Measurements from ENCODE around the gene UBXN10.

DNA sequence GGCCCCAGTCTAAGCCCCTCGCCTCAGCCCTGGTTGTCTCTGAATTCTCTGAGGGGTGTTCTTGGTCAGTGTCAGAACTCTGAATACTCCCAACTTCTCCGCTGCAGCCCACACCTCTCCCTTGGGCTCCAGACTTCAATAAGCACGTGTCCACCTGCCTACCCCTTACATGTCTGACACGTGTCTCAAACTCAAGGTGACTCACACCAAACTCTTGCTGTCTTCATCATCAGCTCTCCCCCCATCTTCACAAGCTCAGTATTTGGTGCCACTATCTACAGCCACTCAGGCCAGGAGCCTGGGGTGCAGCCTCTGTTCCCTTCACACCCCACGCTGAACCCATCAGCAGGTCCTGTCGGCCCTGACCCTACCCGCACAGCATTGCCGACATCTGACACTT lies 18.8 kb upstream of the UBXN10 start:
- TF ChIP-seq, protein P1, sequence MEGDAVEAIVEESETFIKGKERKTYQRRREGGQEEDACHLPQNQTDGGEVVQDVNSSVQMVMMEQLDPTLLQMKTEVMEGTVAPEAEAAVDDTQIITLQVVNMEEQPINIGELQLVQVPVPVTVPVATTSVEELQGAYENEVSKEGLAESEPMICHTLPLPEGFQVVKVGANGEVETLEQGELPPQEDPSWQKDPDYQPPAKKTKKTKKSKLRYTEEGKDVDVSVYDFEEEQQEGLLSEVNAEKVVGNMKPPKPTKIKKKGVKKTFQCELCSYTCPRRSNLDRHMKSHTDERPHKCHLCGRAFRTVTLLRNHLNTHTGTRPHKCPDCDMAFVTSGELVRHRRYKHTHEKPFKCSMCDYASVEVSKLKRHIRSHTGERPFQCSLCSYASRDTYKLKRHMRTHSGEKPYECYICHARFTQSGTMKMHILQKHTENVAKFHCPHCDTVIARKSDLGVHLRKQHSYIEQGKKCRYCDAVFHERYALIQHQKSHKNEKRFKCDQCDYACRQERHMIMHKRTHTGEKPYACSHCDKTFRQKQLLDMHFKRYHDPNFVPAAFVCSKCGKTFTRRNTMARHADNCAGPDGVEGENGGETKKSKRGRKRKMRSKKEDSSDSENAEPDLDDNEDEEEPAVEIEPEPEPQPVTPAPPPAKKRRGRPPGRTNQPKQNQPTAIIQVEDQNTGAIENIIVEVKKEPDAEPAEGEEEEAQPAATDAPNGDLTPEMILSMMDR (IDR thresholded peaks at IDR 0.05; ENCODE audit: insufficient read depth, low read depth, low read length): no peak
- TF ChIP-seq EZH2 (IDR thresholded peaks at IDR 0.05; ENCODE audit: insufficient read depth, low read length): no peak

All from astrocyte (in vitro differentiated cells and primary cell).